ENCODE results near the gene SEZ6. TPM values are rescaled to one million over a fixed set of nuclear protein-coding genes. Genes with fewer than 3 reads are reported as not detected.

The SEZ6 gene
- total RNA-seq, 4 donors from 2014 or later = 0.13 TPM; not detected in 3

DNA sequence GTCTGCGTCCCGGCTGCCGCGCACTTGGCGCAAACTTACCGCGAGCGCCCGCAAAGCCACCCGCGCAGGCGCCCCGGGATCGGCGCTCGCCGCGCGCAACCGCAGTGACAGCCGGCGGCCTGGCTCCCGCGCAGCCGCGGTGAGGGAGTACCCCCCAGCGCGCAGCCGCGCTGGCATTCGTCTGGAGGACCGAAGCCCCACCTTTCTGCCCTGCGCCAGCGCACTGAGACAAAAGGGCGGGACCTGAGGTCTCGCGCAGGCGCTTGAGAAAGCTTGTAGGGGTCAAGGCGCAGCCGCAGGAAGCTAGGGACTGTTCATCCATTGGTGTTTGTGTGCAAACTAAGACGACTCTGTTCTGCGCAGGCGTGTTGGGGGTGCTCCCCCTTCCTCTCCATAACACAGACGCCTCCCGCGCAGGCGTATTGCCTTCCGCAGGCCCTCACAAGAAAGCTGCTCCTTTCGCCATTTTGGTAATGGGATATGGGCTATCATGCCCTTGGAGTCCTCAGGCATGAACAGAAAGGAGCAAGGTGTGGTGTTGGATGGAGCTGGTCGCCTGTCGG, 54.3 kb downstream of the SEZ6 start, which contains the start of gene PHF12:
Gene PHF12, minus strand, starts transcription at position 91 of the 563 bp plus-strand sequence. CDS start 558 bp downstream, outside the sequence.
- H3K4me3 ChIP-seq = peak within 1 kb of the TSS; percentile 96
- ATAC-seq = peak; percentile 89
- H3K9me3 ChIP-seq = no peaks in the 10 kb centered on the region
- H3K27me3 ChIP-seq = no peaks in the 10 kb centered on the region
- peaks cover 0 to 46% (median 21%) of the 10 kb centered on the region in 3 donors for H3K4me1 ChIP-seq
- 0% methylated on average over 1 to 3 of the region's 51 CpGs for WGBS, 2 donors (ENCODE audit: low coverage in 1 of 2)
- H3K36me3 ChIP-seq = no peaks in the 10 kb centered on the region
- H3K27ac ChIP-seq = peak within 1 kb of the TSS; percentile 95 to 100 (median 98)
- TF ChIP-seq POLR2A (IDR thresholded peaks at IDR 0.05) (peak; percentile 79), EP300 (IDR thresholded peaks at IDR 0.05) (no peak), POLR2AphosphoS5 (IDR thresholded peaks at IDR 0.05) (peak; percentile 87)
- TF ChIP-seq, protein P1, sequence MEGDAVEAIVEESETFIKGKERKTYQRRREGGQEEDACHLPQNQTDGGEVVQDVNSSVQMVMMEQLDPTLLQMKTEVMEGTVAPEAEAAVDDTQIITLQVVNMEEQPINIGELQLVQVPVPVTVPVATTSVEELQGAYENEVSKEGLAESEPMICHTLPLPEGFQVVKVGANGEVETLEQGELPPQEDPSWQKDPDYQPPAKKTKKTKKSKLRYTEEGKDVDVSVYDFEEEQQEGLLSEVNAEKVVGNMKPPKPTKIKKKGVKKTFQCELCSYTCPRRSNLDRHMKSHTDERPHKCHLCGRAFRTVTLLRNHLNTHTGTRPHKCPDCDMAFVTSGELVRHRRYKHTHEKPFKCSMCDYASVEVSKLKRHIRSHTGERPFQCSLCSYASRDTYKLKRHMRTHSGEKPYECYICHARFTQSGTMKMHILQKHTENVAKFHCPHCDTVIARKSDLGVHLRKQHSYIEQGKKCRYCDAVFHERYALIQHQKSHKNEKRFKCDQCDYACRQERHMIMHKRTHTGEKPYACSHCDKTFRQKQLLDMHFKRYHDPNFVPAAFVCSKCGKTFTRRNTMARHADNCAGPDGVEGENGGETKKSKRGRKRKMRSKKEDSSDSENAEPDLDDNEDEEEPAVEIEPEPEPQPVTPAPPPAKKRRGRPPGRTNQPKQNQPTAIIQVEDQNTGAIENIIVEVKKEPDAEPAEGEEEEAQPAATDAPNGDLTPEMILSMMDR (IDR thresholded peaks at IDR 0.05) = peak in 1 of 4 experiments; percentile 11

DNA sequence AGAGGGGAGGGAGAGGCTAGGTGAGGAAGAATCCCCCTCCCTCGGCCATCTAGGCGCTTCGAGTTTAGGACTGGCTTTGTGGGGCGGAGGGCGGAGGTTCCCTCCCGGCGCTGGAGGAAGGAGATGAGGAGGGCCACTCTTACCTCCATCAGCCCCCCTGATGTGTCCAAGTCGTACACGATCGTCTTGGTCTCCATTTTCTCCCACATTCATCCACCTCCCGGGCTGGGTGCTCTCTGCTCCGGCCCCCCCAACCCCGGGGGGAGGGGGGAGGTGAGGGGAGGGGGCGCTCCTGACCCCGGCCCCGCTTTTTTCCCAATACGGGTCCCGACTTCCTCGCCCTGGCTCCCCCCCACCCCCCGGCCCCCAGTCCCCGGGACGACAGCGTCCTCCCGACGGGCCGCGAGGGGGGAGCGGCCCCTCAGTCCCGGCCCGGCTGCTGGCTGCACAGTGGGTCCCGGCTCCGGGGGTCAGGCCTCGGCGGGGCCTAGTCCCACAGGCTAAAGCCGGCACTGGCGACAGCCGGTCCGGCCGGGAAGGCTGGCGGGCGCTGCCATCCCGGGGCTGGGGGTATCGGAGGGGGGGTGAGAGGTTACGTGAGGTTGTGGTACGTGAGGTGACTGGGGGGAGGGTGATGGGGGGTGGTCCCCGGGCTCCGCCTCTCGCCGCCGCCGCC, 54.9 kb downstream of the SEZ6 start:
- TF ChIP-seq EP300 (IDR thresholded peaks at IDR 0.05) = no peak
- TF ChIP-seq, protein P1 (IDR thresholded peaks at IDR 0.05) = no peak
- TF ChIP-seq POLR2AphosphoS5 (IDR thresholded peaks at IDR 0.05) = no peak
- no peak for TF ChIP-seq POLR2A (IDR thresholded peaks at IDR 0.05)
- ATAC-seq = peak; percentile 0
- H3K27ac ChIP-seq = peak overlapping the region; percentile 94 to 99 (median 94)
- peak overlapping the region; percentile 96 for H3K4me3 ChIP-seq
- H3K9me3 ChIP-seq = no peaks in the 10 kb centered on the region
- peaks cover under 1 to 53% (median 28%) of the 10 kb centered on the region in 3 donors for H3K4me1 ChIP-seq
- no peaks in the 10 kb centered on the region for H3K36me3 ChIP-seq
- WGBS, 2 donors (ENCODE audit: low coverage in 1 of 2) = 0% methylated on average over 5 of the region's 51 CpGs; no CpG with 5 or more reads in 1 of the 2 donors
- no peaks in the 10 kb centered on the region for H3K27me3 ChIP-seq

DNA sequence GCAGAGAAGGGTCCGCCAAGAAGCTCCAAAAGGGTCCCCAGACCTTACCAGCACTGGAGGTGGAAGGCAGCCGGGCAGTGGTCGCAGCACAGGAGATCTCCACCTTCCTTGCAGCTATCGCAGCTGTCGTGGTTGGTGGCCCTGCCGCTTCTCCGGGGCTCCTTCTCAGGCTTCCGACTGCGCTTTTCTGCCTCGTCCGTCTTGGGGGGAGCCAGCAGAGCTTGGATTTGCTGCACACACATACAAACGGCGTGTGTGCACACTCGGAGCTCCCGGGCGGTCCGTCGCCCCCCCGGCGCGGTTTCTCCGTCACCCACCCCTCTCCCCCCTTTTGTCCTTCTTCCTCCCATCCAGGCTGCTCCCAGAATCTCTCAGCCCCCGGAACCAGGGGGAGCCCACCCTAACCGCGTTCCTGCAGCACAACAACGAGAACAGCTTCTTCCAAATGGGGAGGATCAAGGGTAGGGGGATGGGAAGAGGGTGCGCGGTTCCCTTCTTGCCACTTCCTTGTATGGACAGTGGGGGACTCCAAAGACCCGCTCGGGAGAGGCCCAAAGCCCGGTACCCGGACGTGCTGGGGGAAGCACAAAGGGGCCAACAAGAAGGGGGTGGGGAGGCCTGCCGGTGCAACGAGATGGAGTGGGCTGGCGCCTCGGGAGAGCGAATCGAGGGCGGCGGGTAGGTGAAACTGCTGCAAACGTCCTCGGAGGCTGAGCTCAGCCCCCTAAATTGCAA, 55.6 kb downstream of the SEZ6 start:
- no peak for ATAC-seq
- no peaks in the 10 kb centered on the region for H3K9me3 ChIP-seq
- peak overlapping the region; percentile 94 to 99 (median 94) for H3K27ac ChIP-seq
- no peaks in the 10 kb centered on the region for H3K27me3 ChIP-seq
- no peaks in the 10 kb centered on the region for H3K36me3 ChIP-seq
- 0% methylated on average over 8 of the region's 43 CpGs; no CpG with 5 or more reads in 1 of the 2 donors for WGBS, 2 donors (ENCODE audit: low coverage in 1 of 2)
- H3K4me3 ChIP-seq = peak overlapping the region; percentile 96
- peaks cover 3 to 60% (median 35%) of the 10 kb centered on the region in 3 donors for H3K4me1 ChIP-seq
- TF ChIP-seq, protein P1 (IDR thresholded peaks at IDR 0.05) = no peak
- TF ChIP-seq EP300 (IDR thresholded peaks at IDR 0.05) = no peak
- no peak for TF ChIP-seq POLR2AphosphoS5 (IDR thresholded peaks at IDR 0.05)
- TF ChIP-seq POLR2A (IDR thresholded peaks at IDR 0.05) = no peak

DNA sequence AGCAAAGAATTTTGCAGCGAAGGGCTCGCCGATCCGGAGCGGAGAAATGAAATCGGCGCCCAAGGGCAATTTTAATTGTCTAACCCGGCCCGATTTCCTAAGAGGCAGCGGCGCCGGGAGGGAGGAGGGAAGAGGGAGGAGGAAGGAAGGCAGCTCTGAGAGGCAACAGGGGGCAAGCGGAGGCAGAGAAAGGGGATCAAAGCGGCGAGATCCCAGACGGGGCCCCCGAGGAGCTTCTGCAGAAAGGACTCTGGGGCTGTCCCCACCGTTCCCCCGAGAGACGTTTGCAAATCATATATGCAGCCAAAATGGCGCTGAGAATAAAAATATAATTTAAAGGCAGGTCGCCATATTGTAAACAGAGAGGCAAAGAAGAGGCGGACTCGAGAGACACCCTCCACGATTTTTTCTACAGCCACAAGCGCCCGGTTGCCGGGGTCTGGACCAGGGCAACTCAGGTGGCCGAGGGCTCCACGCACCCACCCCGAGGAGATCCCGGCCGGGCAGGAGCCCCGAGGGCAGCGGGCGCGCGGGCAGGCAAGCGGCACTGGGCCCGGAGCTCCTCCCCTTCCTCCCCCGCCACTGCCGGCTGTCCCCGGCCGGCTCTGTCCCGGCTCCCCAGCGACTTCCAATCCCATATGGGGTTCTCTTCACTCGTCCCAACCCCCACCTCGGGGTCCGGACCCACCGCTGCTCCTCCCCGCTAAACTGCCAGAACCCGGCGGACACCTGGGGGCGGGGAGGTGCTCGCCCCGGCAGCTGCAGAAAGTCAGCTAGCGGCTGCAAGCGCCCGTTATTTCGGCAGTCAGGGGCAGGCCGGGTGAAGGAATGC, 56.4 kb downstream of the SEZ6 start:
- H3K4me1 ChIP-seq = peaks cover 3 to 67% (median 42%) of the 10 kb centered on the region in 3 donors
- TF ChIP-seq POLR2A (IDR thresholded peaks at IDR 0.05) (no peak), POLR2AphosphoS5 (IDR thresholded peaks at IDR 0.05) (no peak), EP300 (IDR thresholded peaks at IDR 0.05) (no peak)
- no peaks in the 10 kb centered on the region for H3K9me3 ChIP-seq
- ATAC-seq = no peak
- H3K27ac ChIP-seq = peak overlapping the region; percentile 94 to 99 (median 94)
- H3K36me3 ChIP-seq = no peaks in the 10 kb centered on the region
- no peaks in the 10 kb centered on the region for H3K27me3 ChIP-seq
- 0 to 1% methylated on average over 28 to 29 of the region's 61 CpGs for WGBS, 2 donors (ENCODE audit: low coverage in 1 of 2)
- H3K4me3 ChIP-seq = peak overlapping the region; percentile 96
